Activated CD8-positive, alpha-beta T cell treated with anti-CD3 and anti-CD28 coated beads for 36 hours (primary cell): ENCODE results near the gene KCNIP1. TPM values are rescaled to one million over a fixed set of nuclear protein-coding genes. Genes with fewer than 3 reads are reported as not detected.

Experiments used
- ATAC-seq: fragments of 200-7000 bp; cut with Tn5 transposase; one replicate; pipeline ENCODE4 v1.10.0; 2021; ENCODE audit warnings: mild to moderate bottlenecking, moderate library complexity
- CTCF ChIA-PET: fragments of 350-600 bp; sonication (Branson Sonifier 250); formaldehyde crosslinking; loops from one replicate; lab custom pipeline; 2021; ENCODE audit warnings: antibody characterized with exemption; lab: Charles Lee
- POLR2A ChIA-PET: fragments of 350-600 bp; sonication (Branson Sonifier 250); formaldehyde crosslinking; loops from one replicate; lab custom pipeline; 2021; ENCODE audit warnings: antibody characterized with exemption; lab: Charles Lee
- DNase-seq: peaks from one replicate; pipeline ENCODE4 v3.0.0-alpha.2; 2020
- H3K27ac Mint-ChIP-seq: one replicate; pipeline ENCODE4 v1.8.0; 2021; ENCODE audit warnings: mild to moderate bottlenecking, mixed read lengths
- H3K27me3 Mint-ChIP-seq: one replicate; pipeline ENCODE4 v1.8.0; 2021; ENCODE audit warnings: mixed read lengths
- H3K36me3 Mint-ChIP-seq: one replicate; pipeline ENCODE4 v1.8.0; 2021; ENCODE audit warnings: low read depth, mixed read lengths
- H3K4me1 Mint-ChIP-seq: one replicate; pipeline ENCODE4 v1.8.0; 2021; ENCODE audit warnings: low read depth, mixed read lengths
- H3K4me3 Mint-ChIP-seq: one replicate; pipeline ENCODE4 v1.8.0; 2021; ENCODE audit warnings: mild to moderate bottlenecking, moderate library complexity, mixed read lengths
- H3K9me3 Mint-ChIP-seq: one replicate; pipeline ENCODE4 v1.8.0; 2021; ENCODE audit warnings: mixed read lengths
- CTCF ChIP-seq: fragments of 200-600 bp; IDR thresholded peaks from one replicate; pipeline ENCODE4 v1.8.0; 2022; ENCODE audit warnings: antibody characterized with exemption, mild to moderate bottlenecking
- intact Hi-C: fragments of 100-400 bp; cut with micrococcal nuclease; formaldehyde crosslinking; loops from one replicate; pipeline ENCODE4 v1.10.0; 2022
- total RNA-seq, 2 experiments: library from RNA; stranded (reverse); gene quantifications; one replicate each; pipeline ENCODE4 v1.2.3, GENCODE V29; 2021

Gene KCNIP1
- total RNA-seq, 2 experiments from 2014 or later, result not detected

GRCh38 chr5:170719551-170719950, 215.7 kb downstream of the KCNIP1 start:
- ChIA-PET POLR2A (no interaction called here), CTCF (no interaction called here)
- no peak for ATAC-seq
- intact Hi-C loops, result no loop called here
- Mint-ChIP-seq H3K4me1 (no peaks in the 10 kb centered on the region), H3K36me3 (no peaks in the 10 kb centered on the region), H3K27ac (no peak overlapping the region), H3K9me3 (no peaks in the 10 kb centered on the region), H3K27me3 (peaks cover 10% of the 10 kb centered on the region), H3K4me3 (no peak overlapping the region)
- no peak for DNase-seq
- no peak for TF ChIP-seq CTCF

GRCh38 chr5:170720179-170720578, 216.4 kb downstream of the KCNIP1 start:
- H3K4me1 Mint-ChIP-seq, result no peaks in the 10 kb centered on the region
- ATAC-seq (no peak), DNase-seq (no peak)
- TF ChIP-seq CTCF, result no peak
- no peaks in the 10 kb centered on the region for H3K9me3 Mint-ChIP-seq
- no peak overlapping the region for H3K4me3 Mint-ChIP-seq
- ChIA-PET POLR2A (no interaction called here), CTCF (interaction anchor here (0.8 kb wide), 1 partner anchor 27 kb away, joined by 3 read pairs; no protein-coding TSS in a partner anchor)
- H3K36me3 Mint-ChIP-seq, result no peaks in the 10 kb centered on the region
- peaks cover 10% of the 10 kb centered on the region for H3K27me3 Mint-ChIP-seq
- H3K27ac Mint-ChIP-seq, result no peak overlapping the region
- intact Hi-C loops, result no loop called here

- no peak for TF ChIP-seq CTCF
- H3K4me1 Mint-ChIP-seq, result no peaks in the 10 kb centered on the region
- ATAC-seq (no peak), DNase-seq (no peak)
- ChIA-PET CTCF (no interaction called here), POLR2A (no interaction called here)
- H3K27me3 Mint-ChIP-seq, result peaks cover 12% of the 10 kb centered on the region
- H3K36me3 Mint-ChIP-seq, result no peaks in the 10 kb centered on the region
- H3K9me3 Mint-ChIP-seq, result no peaks in the 10 kb centered on the region
- intact Hi-C loops, result no loop called here
- no peak overlapping the region for H3K27ac Mint-ChIP-seq
- no peak overlapping the region for H3K4me3 Mint-ChIP-seq
These were observed 217.2 kb downstream of the KCNIP1 start for GRCh38 chr5:170720984-170721383.

- Mint-ChIP-seq H3K36me3 (no peaks in the 10 kb centered on the region), H3K27ac (no peak overlapping the region), H3K4me3 (no peak overlapping the region), H3K4me1 (no peaks in the 10 kb centered on the region), H3K27me3 (peaks cover 9% of the 10 kb centered on the region), H3K9me3 (no peaks in the 10 kb centered on the region)
- ChIA-PET POLR2A (no interaction called here), CTCF (interaction anchor here (2.4 kb wide), 1 partner anchor 83 kb away, joined by 7 read pairs; no protein-coding TSS in a partner anchor)
- ATAC-seq (no peak), DNase-seq (no peak)
- TF ChIP-seq CTCF, result no peak
- intact Hi-C loops, result no loop called here
These were observed 217.9 kb downstream of the KCNIP1 start for GRCh38 chr5:170721681-170722080.

- TF ChIP-seq CTCF, result no peak
- no peak overlapping the region for H3K4me3 Mint-ChIP-seq
- H3K27ac Mint-ChIP-seq, result no peak overlapping the region
- ChIA-PET CTCF (interaction anchor here (2.4 kb wide), 1 partner anchor 83 kb away, joined by 7 read pairs; no protein-coding TSS in a partner anchor), POLR2A (no interaction called here)
- intact Hi-C loops, result no loop called here
- no peaks in the 10 kb centered on the region for H3K36me3 Mint-ChIP-seq
- H3K4me1 Mint-ChIP-seq, result no peaks in the 10 kb centered on the region
- H3K27me3 Mint-ChIP-seq, result peaks cover 12% of the 10 kb centered on the region
- no peaks in the 10 kb centered on the region for H3K9me3 Mint-ChIP-seq
- ATAC-seq (no peak), DNase-seq (no peak)
These were observed 218.5 kb downstream of the KCNIP1 start for GRCh38 chr5:170722316-170722715.
